Activated T-helper 9 cell treated with anti-CD3 and anti-CD28 coated beads, Interleukin-2, amount 50 U/mL, for 16 hours (primary cell): Measurements from ENCODE around the gene IL25.
A peak's percentile ranks its signal among the peaks of the same experiment; 100 is the strongest.
"Not testable (repeated sequence)": the region's sequence is repeated elsewhere in the genome, so short reads cannot be mapped to it uniquely, and the experiment has no call there.

Source experiments
- DNase-seq: peaks from one replicate; pipeline ENCODE4 v3.0.0-alpha.2; 2020; ENCODE audit warnings: low read depth

The IL25 gene

GRCh38 chr14:23372509-23372908 lies at the start of gene IL25:
IL25 (plus strand) TSS chr14:23372809.
- DNase-seq, result no peak

GRCh38 chr14:23323838-23324454 lies 48.7 kb upstream of the IL25 start:
- DNase-seq, result no peak

- no peak for DNase-seq
These were observed 48.2 kb upstream of the IL25 start for GRCh38 chr14:23324455-23324846.

- no peak for DNase-seq
These were observed 47.6 kb upstream of the IL25 start for GRCh38 chr14:23324993-23325392.

- not testable (repeated sequence) for DNase-seq
These were observed 46.9 kb upstream of the IL25 start for GRCh38 chr14:23325746-23326145.

- DNase-seq, result no peak
These were observed 45.9 kb upstream of the IL25 start for GRCh38 chr14:23326491-23327332.

GRCh38 chr14:23327947-23328744 lies 44.5 kb upstream of the IL25 start:
- peak; percentile 39 for DNase-seq

GRCh38 chr14:23335623-23336022 lies 37.0 kb upstream of the IL25 start:
- DNase-seq, result no peak

- no peak for DNase-seq
These were observed 32.9 kb upstream of the IL25 start for GRCh38 chr14:23339506-23340268.

GRCh38 chr14:23344481-23344880 lies 28.1 kb upstream of the IL25 start:
- no peak for DNase-seq

- DNase-seq, result no peak
These were observed 26.5 kb upstream of the IL25 start for GRCh38 chr14:23345987-23346692.

- no peak for DNase-seq
These were observed 25.8 kb upstream of the IL25 start for GRCh38 chr14:23346693-23347405.

- no peak for DNase-seq
These were observed 25.0 kb upstream of the IL25 start for GRCh38 chr14:23347406-23348296.

GRCh38 chr14:23348297-23348655 lies 24.3 kb upstream of the IL25 start:
- DNase-seq, result no peak

- DNase-seq, result no peak
These were observed 23.3 kb upstream of the IL25 start for GRCh38 chr14:23349156-23349845.

- no peak for DNase-seq
These were observed 20.7 kb upstream of the IL25 start for GRCh38 chr14:23351681-23352505.

GRCh38 chr14:23352506-23353432 lies 19.8 kb upstream of the IL25 start, which contains the start of gene SLC22A17:
SLC22A17 (minus strand) TSS chr14:23352887.
- peak; percentile 26 for DNase-seq
